A549 (cell line): ENCODE measurements around the gene LCN15. TPM values are rescaled to one million over a fixed set of nuclear protein-coding genes. Genes with fewer than 3 reads are reported as not detected.

Source experiments
- ATAC-seq, 2 experiments: fragments of 200-7000 bp in 1 of 2; fragments of >200 bp in 1 of 2; cut with Nextera tagmentation in 1 of 2; cut with Tn5 transposase in 1 of 2; 3 replicates each; pipeline versions ENCODE4 v1.8.0 to v1.9.1; 2018 to 2020; ENCODE audit warnings: mild to moderate bottlenecking in 1 of 2, moderate library complexity in 1 of 2
- CTCF ChIA-PET: fragments of 300-600 bp; sonication (Branson Sonifier 250); formaldehyde crosslinking; extraction: SDS; loops from one replicate; lab custom pipeline; 2021; ENCODE audit warnings: antibody characterized with exemption, inconsistent platforms; lab: Yijun Ruan, JAX
- POLR2A ChIA-PET: fragments of 350-600 bp; formaldehyde crosslinking; extraction: SDS; loops from one replicate; lab custom pipeline; 2021; ENCODE audit warnings: antibody characterized with exemption, inconsistent platforms; lab: Yijun Ruan, JAX
- DNase-seq, 2 experiments: peaks; one replicate each; pipeline versions ENCODE4 v3.0.0 to v3.0.0-alpha.2; 2011 to 2016; ENCODE audit warnings: low read depth in 1 of 2, low spot score in 1 of 2
- FAIRE-seq: peaks from 2 replicates; lab custom pipeline; 2011; peaks lifted over from hg19 to GRCh38; lab: Jason Lieb, UNC
- H3K27ac ChIP-seq, 2 experiments: fragments of >200 bp; sonication (Bioruptor Twin); formaldehyde crosslinking; 3 replicates each; pipeline ENCODE4 v1.5.1; 2016 to 2017
- H3K4me1 ChIP-seq: fragments of >200 bp; sonication (Bioruptor Twin); formaldehyde crosslinking; 3 replicates; pipeline ENCODE4 v1.6.1; 2016
- H3K4me2 ChIP-seq: fragments of >200 bp; sonication (Bioruptor Twin); formaldehyde crosslinking; 3 replicates; pipeline ENCODE4 v1.6.1; 2016
- H3K4me3 ChIP-seq: fragments of >200 bp; sonication (Bioruptor Twin); formaldehyde crosslinking; 3 replicates; pipeline ENCODE4 v1.5.1; 2016
- H3K9me3 ChIP-seq: fragments of >200 bp; sonication (Bioruptor Twin); formaldehyde crosslinking; 3 replicates; pipeline ENCODE4 v1.6.1; 2016
- CHD4 ChIP-seq: fragments of 200-600 bp; sonication (generic); IDR thresholded peaks from 2 replicates; pipeline ENCODE4 v1.6.1; 2016; ENCODE audit warnings: antibody characterized with exemption, mild to moderate bottlenecking, borderline replicate concordance
- FOSB ChIP-seq: fragments of 250-450 bp; sonication (Bioruptor Pico); IDR thresholded peaks from 2 replicates; pipeline ENCODE4 v1.5.0; 2020; ENCODE audit warnings: mild to moderate bottlenecking, moderate library complexity
- FOSL2 ChIP-seq, 2 experiments: fragments of 450-650 bp in 1 of 2; fragments of >200 bp in 1 of 2; sonication (Bioruptor Twin) in 1 of 2; formaldehyde crosslinking; IDR thresholded peaks; 2 replicates each; pipeline versions ENCODE4 v1.5.0 to v1.6.1; 2016 to 2020; ENCODE audit warnings: mild to moderate bottlenecking in 1 of 2, moderate library complexity in 1 of 2
- FOXS1 ChIP-seq: fragments of 250-450 bp; sonication (Bioruptor Pico); IDR thresholded peaks from 2 replicates; pipeline ENCODE4 v1.5.0; 2020; ENCODE audit warnings: mild to moderate bottlenecking, moderate library complexity
- HDAC2 ChIP-seq: fragments of 200-600 bp; sonication (generic); IDR thresholded peaks from 2 replicates; pipeline ENCODE4 v1.6.1; 2016
- HEYL ChIP-seq: fragments of 250-450 bp; sonication (Bioruptor Pico); IDR thresholded peaks from 2 replicates; pipeline ENCODE4 v1.8.0; 2021; ENCODE audit warnings: mild to moderate bottlenecking, moderate library complexity
- HOXA7 ChIP-seq: fragments of 250-450 bp; sonication (Bioruptor Pico); IDR thresholded peaks from 2 replicates; pipeline ENCODE4 v1.5.0; 2020; ENCODE audit warnings: mild to moderate bottlenecking, moderate library complexity
- HOXB13 ChIP-seq: fragments of 250-450 bp; sonication (Bioruptor Pico); IDR thresholded peaks from 2 replicates; pipeline ENCODE4 v1.5.0; 2020; ENCODE audit warnings: low read depth, mild to moderate bottlenecking, moderate library complexity
- KDM5A ChIP-seq: fragments of 200-600 bp; sonication (generic); IDR thresholded peaks from 2 replicates; pipeline ENCODE4 v1.6.1; 2016; ENCODE audit warnings: antibody characterized with exemption, mild to moderate bottlenecking
- MAZ ChIP-seq: fragments of 150-350 bp; IDR thresholded peaks from 2 replicates; pipeline ENCODE4 v1.6.1; 2014; ENCODE audit warnings: antibody characterized with exemption, low read depth, low read length, borderline replicate concordance
- MYC ChIP-seq: IDR thresholded peaks from 2 replicates; pipeline ENCODE4 v1.6.1; 2012; ENCODE audit warnings: mild to moderate bottlenecking, inconsistent platforms, low read length, improper control_type of control experiment, borderline replicate concordance
- NFE2L2 ChIP-seq: fragments of 150-350 bp; conservative IDR thresholded peaks from 2 replicates; pipeline ENCODE4 v1.6.1; 2014; ENCODE audit warnings: low read length
- NPAS2 ChIP-seq: fragments of 250-450 bp; sonication (Bioruptor Pico); IDR thresholded peaks from 2 replicates; pipeline ENCODE4 v1.8.0; 2022; ENCODE audit warnings: mild to moderate bottlenecking, moderate library complexity, borderline replicate concordance
- POLR2A ChIP-seq: IDR thresholded peaks from 2 replicates; pipeline ENCODE4 v1.6.1; 2012; ENCODE audit warnings: mild to moderate bottlenecking, low read length
- RNF2 ChIP-seq: fragments of 200-600 bp; sonication (generic); IDR thresholded peaks from 2 replicates; pipeline ENCODE4 v1.6.1; 2016; ENCODE audit warnings: low read depth, mild to moderate bottlenecking, antibody characterized with exemption, moderate library complexity, borderline replicate concordance
- TP53 ChIP-seq: fragments of 250-450 bp; sonication (Bioruptor Pico); IDR thresholded peaks from 2 replicates; pipeline ENCODE4 v1.5.0; 2021; ENCODE audit warnings: mild to moderate bottlenecking, moderate library complexity
- ZSCAN20 ChIP-seq: fragments of 250-450 bp; sonication (Bioruptor Pico); IDR thresholded peaks from 2 replicates; pipeline ENCODE4 v1.8.0; 2022; ENCODE audit warnings: mild to moderate bottlenecking, moderate library complexity
- WGBS: methylation state at CpG from one replicate; pipeline ENCODE4 v1.1.6; 2017; ENCODE audit errors: missing lambda C conversion rate; 5-methylcytosine and 5-hydroxymethylcytosine counted together
- polyA plus RNA-seq, 4 experiments: library from polyadenylated mRNA; depleted of rRNA in 3 of 4; stranded (reverse); fragments of >200 nt; fragmentation: RNase III in 1 of 4; extraction: RNeasy Plus Mini Kit Qiagen cat#74134 plus additional on column Dnase treatment in 1 of 4; gene quantifications; 2 replicates in 3 of 4; 3 replicates in 1 of 4; pipeline ENCODE4 v1.2.3, GENCODE V29; 2011 to 2017
- TF ChIP-seq, protein P1 (sequence below): IDR thresholded peaks from 2 replicates; pipeline ENCODE4 v1.6.1; 2012
- TF ChIP-seq, protein P2 (sequence below): fragments of 450-650 bp; IDR thresholded peaks from 2 replicates; pipeline ENCODE4 v1.6.1; 2014; ENCODE audit warnings: antibody characterized with exemption
- TF ChIP-seq, protein P3 (sequence below): fragments of 250-450 bp; sonication (Bioruptor Pico); IDR thresholded peaks from 2 replicates; pipeline ENCODE4 v1.5.0; 2021; ENCODE audit warnings: mild to moderate bottlenecking, moderate library complexity, borderline replicate concordance
- TF ChIP-seq, protein P4 (sequence below): fragments of 200-600 bp; sonication (generic); IDR thresholded peaks from 2 replicates; pipeline ENCODE4 v1.6.1; 2016; ENCODE audit warnings: antibody characterized with exemption, mild to moderate bottlenecking, moderate library complexity
- TF ChIP-seq, protein P5 (sequence below): fragments of >200 bp; sonication (Bioruptor Twin); formaldehyde crosslinking; IDR thresholded peaks from 2 replicates; pipeline ENCODE4 v1.6.1; 2016
- TF ChIP-seq, protein P6 (sequence below): fragments of >200 bp; sonication (Bioruptor Twin); formaldehyde crosslinking; IDR thresholded peaks from 3 replicates; pipeline ENCODE4 v1.6.1; 2016

The LCN15 gene
- polyA plus RNA-seq, 2 of the 4 experiments (the other 2 are of a cell fraction) = 0.09 to 0.10 TPM

DNA sequence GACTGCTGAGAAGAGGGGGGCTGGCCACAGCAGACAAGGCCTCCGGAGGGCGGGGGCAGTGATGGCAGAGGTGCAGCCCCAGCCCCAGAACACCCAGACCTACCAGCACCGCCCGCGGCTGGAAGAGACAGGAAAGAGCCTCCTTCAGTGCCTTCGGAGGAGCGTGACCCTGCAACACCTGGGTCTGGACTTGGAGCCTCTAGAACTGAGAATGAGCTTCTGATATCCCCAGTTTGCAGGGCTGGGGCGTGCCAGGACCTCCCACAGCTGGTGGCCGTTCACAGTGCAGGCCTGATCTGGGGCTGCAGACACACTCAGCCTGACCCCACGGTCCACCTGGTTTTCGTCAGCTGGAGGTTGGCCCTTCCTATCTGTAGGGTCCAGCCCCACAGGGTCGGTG lies 30.7 kb downstream of the LCN15 start:
- Histone ChIP-seq H3K4me2 (no peak overlapping the region), H3K4me1 (peaks cover 6% of the 10 kb centered on the region; the same call in 1 of the 3 replicates), H3K9me3 (no peaks in the 10 kb centered on the region), H3K27ac (no peak overlapping the region), H3K4me3 (no peak overlapping the region)
- WGBS = 93% methylated on average over 12 of the region's 12 CpGs
- TF ChIP-seq FOSB (no peak), NFE2L2 (no peak), FOSL2 (IDR thresholded peaks at IDR 0.05) (no peak), FOSL2 (CRISPR knock-in tag; IDR thresholded peaks at IDR 0.05) (no peak), NPAS2 (CRISPR knock-in tag) (no peak), HOXB13 (CRISPR knock-in tag) (no peak), FOXS1 (CRISPR knock-in tag) (no peak), RNF2 (no peak), POLR2A (no peak), CHD4 (no peak), KDM5A (no peak), HOXA7 (no peak), HDAC2 (no peak)
- TF ChIP-seq, protein P1, sequence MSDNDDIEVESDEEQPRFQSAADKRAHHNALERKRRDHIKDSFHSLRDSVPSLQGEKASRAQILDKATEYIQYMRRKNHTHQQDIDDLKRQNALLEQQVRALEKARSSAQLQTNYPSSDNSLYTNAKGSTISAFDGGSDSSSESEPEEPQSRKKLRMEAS = no peak
- TF ChIP-seq, protein P2, sequence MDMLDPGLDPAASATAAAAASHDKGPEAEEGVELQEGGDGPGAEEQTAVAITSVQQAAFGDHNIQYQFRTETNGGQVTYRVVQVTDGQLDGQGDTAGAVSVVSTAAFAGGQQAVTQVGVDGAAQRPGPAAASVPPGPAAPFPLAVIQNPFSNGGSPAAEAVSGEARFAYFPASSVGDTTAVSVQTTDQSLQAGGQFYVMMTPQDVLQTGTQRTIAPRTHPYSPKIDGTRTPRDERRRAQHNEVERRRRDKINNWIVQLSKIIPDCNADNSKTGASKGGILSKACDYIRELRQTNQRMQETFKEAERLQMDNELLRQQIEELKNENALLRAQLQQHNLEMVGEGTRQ = no peak
- TF ChIP-seq, protein P3, sequence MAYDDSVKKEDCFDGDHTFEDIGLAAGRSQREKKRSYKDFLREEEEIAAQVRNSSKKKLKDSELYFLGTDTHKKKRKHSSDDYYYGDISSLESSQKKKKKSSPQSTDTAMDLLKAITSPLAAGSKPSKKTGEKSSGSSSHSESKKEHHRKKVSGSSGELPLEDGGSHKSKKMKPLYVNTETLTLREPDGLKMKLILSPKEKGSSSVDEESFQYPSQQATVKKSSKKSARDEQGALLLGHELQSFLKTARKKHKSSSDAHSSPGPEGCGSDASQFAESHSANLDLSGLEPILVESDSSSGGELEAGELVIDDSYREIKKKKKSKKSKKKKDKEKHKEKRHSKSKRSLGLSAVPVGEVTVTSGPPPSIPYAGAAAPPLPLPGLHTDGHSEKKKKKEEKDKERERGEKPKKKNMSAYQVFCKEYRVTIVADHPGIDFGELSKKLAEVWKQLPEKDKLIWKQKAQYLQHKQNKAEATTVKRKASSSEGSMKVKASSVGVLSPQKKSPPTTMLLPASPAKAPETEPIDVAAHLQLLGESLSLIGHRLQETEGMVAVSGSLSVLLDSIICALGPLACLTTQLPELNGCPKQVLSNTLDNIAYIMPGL = no peak
- TF ChIP-seq, protein P4, sequence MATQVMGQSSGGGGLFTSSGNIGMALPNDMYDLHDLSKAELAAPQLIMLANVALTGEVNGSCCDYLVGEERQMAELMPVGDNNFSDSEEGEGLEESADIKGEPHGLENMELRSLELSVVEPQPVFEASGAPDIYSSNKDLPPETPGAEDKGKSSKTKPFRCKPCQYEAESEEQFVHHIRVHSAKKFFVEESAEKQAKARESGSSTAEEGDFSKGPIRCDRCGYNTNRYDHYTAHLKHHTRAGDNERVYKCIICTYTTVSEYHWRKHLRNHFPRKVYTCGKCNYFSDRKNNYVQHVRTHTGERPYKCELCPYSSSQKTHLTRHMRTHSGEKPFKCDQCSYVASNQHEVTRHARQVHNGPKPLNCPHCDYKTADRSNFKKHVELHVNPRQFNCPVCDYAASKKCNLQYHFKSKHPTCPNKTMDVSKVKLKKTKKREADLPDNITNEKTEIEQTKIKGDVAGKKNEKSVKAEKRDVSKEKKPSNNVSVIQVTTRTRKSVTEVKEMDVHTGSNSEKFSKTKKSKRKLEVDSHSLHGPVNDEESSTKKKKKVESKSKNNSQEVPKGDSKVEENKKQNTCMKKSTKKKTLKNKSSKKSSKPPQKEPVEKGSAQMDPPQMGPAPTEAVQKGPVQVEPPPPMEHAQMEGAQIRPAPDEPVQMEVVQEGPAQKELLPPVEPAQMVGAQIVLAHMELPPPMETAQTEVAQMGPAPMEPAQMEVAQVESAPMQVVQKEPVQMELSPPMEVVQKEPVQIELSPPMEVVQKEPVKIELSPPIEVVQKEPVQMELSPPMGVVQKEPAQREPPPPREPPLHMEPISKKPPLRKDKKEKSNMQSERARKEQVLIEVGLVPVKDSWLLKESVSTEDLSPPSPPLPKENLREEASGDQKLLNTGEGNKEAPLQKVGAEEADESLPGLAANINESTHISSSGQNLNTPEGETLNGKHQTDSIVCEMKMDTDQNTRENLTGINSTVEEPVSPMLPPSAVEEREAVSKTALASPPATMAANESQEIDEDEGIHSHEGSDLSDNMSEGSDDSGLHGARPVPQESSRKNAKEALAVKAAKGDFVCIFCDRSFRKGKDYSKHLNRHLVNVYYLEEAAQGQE = no peak
- ChIA-PET POLR2A (no interaction called here), CTCF (interaction anchor here (2.1 kb wide), 1 partner anchor 27 kb away, joined by 7 read pairs; no protein-coding TSS in a partner anchor)
- FAIRE-seq (no peak), DNase-seq (no peak), ATAC-seq (no peak)

DNA sequence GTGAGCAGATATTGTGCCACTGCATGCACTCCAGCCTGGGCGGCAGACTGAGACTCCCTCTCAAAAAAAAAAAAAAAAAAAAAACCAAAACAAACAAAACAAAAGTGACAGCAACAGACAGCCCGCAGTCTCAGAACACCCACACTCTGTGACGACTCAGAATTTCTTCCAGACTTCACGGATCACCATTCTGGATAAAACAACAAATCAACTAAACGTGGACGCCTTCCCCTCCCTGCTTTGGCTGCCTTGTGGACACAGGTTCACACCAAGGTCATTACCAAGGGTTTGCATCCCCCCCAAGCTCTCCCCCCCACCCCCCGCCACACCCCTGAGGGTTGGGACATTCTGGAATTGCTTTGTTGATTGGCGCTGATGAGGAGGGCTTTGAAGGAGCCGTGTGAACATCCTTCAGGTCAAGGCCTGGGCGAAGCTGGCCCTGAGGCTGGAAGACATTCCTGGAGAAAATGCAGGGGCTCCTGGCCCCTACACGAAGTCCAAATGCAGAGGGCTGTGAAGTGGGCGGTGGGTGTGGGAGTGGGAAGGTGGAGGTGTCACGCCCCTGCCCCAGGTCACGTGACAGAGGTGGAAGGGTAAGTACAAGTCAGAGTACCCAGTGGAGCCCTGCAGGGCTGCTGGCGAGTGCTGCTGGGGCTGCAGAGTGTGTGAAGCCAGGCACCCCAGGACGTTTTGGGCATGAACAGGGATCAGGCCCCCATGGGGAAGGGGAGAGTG lies 31.7 kb downstream of the LCN15 start:
- POLR2A ChIA-PET = no interaction called here
- FAIRE-seq (no peak), DNase-seq (no peak), ATAC-seq (no peak)
- H3K4me3 ChIP-seq = no peak overlapping the region
- peaks cover 6% of the 10 kb centered on the region; the same call in 1 of the 3 replicates for H3K4me1 ChIP-seq
- H3K9me3 ChIP-seq = no peaks in the 10 kb centered on the region
- TF ChIP-seq ZSCAN20 = no peak
- TF ChIP-seq, protein P5, sequence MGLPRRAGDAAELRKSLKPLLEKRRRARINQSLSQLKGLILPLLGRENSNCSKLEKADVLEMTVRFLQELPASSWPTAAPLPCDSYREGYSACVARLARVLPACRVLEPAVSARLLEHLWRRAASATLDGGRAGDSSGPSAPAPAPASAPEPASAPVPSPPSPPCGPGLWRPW = no peak
- TF ChIP-seq, protein P6, sequence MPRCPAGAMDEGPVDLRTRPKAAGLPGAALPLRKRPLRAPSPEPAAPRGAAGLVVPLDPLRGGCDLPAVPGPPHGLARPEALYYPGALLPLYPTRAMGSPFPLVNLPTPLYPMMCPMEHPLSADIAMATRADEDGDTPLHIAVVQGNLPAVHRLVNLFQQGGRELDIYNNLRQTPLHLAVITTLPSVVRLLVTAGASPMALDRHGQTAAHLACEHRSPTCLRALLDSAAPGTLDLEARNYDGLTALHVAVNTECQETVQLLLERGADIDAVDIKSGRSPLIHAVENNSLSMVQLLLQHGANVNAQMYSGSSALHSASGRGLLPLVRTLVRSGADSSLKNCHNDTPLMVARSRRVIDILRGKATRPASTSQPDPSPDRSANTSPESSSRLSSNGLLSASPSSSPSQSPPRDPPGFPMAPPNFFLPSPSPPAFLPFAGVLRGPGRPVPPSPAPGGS = no peak
- TF ChIP-seq MAZ = no peak
- no peak for TF ChIP-seq TP53 (CRISPR knock-in tag)
- TF ChIP-seq HEYL (CRISPR knock-in tag) = no peak
- no peak for TF ChIP-seq MYC
- no peak for TF ChIP-seq KDM5A
- no peak overlapping the region for H3K27ac ChIP-seq
- no peak overlapping the region for H3K4me2 ChIP-seq
- CTCF ChIA-PET = interaction anchor here (2.1 to 6.0 kb wide), 3 partner anchors 9 to 28 kb away, joined by 7 to 50 read pairs (median 42); partner anchors contain the start of genes LCN10 and LCN8
- 71% methylated on average over 15 of the region's 16 CpGs for WGBS
